Measurements from ENCODE around the gene PROCR.

- no peak for TF ChIP-seq CTCF (IDR thresholded peaks at IDR 0.05; ENCODE audit: insufficient read depth, low read length)
- no peak for TF ChIP-seq POLR2AphosphoS5 (IDR thresholded peaks at IDR 0.05; ENCODE audit: low read depth)
- TF ChIP-seq REST (IDR thresholded peaks at IDR 0.05; ENCODE audit: insufficient replicate concordance, low read depth), result no peak
- TF ChIP-seq SPI1 (IDR thresholded peaks at IDR 0.05; ENCODE audit: borderline replicate concordance, low read depth), result no peak
Observed at GRCh38 chr20:35181731-35182130, 9.9 kb downstream of the PROCR start.

Data from HL-60 (cell line).